ENCODE measurements around the gene ST7. TPM values are rescaled to one million over a fixed set of nuclear protein-coding genes. Genes with fewer than 3 reads are reported as not detected.

The ST7 gene
- total and polyA plus RNA-seq, 2 of the 8 experiments (the other 6 are each of a cell fraction or from before 2014, with no cell fraction given) = 16.3 to 18.0 TPM

DNA sequence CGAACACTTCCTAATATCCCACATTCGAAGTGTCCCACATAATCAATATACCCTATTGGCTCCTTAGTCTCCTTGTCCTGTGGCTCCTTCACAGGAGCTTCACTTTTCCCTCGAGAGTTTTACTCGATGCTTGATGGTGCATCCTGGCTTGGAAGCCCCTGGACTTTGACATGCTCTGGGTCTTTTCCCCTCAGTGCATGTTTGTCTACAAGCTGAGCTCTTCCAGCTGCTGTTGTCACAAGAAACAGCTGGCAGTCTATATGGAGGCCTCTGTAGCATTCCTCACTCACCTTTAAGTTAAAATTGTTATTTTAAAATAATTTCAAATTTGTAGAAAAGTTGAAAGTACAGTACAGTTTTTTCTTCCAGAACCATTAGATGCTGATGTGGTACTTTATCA lies 27.1 kb downstream of the ST7 start (continued):
- TF ChIP-seq MAFK (IDR thresholded peaks at IDR 0.05; ENCODE audit: low read depth, low read length) (no peak), EP300 (IDR thresholded peaks at IDR 0.05; ENCODE audit: borderline replicate concordance in 1 of 2, low read depth in 2 of 2, low read length in 2 of 2) (no peak)

Measured in H1 (cell line).